IPS-11a (cell line): ENCODE data around the gene NRL.

Experiments used
- H3K4me3 ChIP-seq: one replicate; pipeline ENCODE4 v1.5.1; 2013; ENCODE audit warnings: low read depth, low read length, control low read depth

Gene NRL

GRCh38 chr14:24068711-24069410 lies 45.9 kb downstream of the NRL start:
- H3K4me3 ChIP-seq = no peak overlapping the region

DNA sequence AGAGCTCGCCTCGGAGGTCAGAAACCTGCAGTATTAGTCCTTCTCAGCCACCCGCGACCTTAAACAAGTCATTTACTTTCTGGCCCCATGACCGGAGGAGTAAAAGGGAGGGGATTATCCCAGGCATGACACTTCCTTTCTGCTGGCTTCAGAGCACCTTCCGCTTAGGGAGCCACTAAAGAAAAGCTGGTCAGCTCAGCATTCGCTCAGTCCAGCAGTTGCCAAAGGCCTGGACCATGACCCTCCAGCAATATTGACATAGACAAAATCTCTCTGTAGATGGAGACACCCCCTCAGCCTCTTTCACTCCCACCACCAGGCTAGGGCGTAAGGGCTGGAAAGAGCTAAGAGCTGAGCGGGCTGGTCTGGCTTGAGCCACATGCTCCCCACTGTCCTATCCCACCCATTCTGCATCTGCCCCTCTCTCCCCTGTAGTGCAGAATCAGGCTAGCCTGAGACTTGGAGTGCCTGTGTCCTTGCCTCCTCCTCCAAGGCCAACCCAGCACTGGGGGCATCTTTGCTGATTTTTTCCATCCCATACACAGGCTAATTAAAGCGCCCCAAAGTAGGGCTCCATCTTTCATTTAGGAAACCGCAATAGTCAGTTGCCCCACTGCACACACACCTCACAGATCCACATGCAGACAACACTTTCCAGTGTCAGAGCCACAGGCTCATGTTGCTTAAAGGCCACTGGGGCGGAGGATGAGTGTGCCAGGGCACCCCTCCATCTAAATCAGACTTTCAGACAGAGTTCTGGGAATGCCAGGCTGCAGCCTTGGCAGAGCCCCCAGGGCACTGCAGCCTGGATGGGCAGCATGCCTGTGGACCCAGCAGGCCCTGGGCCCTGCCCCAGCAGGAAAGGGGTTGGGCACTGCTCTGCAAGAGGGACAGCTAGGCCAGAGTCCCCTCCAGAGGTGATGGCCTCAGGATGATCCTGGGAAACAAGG lies 47.3 kb downstream of the NRL start:
- no peak overlapping the region for H3K4me3 ChIP-seq

DNA sequence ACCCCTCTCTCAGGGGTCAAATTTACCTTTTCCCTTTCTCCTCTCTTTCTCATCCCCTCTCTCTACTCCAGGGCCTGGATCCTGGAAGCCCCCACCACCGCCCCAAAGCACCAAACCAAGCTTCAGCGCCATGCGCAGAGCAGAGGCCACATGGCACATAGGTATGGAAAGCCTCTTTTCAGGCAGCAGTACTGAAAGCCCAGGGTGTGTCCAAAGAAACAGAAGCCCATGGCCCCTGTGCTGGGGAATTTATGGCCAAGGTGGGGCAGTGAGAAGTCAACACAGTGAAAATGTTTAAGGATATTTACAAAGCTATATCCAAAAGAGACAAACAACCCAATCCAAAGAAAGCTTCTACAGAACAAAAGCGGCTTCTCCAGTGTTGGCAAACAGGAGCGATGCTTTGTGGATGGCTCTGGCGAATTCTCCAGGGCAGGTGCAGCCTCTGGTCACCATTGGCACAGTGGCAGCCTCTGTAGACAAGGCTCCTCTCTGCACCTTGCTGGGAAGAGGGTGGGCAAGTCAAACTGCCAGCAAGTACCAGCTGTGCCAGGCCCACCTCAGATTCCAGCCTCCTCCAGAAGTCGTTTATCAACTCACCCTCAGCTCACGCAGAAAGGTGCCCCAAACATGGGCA lies 48.1 kb downstream of the NRL start:
- H3K4me3 ChIP-seq = no peak overlapping the region

DNA sequence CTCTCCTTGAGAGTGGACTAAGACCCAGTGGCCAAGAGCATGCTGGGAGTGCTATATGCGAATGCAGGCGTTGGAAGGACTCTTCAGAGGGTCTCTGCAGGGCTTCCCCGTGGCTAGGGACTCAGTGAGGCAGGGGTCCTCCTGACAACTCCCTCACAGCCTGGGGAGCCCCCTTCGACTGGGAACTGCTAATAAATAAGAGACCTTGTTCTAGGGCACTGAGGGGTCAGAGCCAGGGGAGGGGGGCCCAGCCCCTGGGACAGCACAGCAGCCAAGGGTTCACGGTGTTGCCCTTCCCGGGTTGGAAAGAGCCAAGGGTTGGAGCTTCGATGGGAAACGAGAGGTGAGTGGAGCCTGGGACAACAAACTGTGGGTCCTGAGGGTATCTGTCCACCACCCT lies 49.3 kb downstream of the NRL start:
- no peak overlapping the region for H3K4me3 ChIP-seq

DNA sequence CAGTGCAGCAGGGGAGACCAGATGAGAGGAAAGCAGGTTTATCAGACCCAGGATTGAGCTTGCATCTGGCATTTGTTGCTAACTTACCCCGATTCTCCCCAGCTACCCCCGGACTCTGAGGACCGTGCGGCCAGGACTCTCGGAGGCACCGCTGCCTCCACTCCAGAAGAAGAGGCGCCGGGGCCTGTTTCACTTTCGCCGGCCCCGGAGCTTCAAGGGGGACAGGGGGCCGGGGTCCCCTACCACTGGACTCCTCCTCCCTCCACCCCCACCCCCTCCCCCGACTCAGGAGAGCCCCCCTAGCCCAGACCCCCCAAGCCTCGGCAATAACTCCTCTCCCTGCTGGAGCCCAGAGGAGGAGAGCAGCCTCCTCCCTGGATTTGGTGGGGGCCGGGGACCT lies 49.9 kb downstream of the NRL start:
- H3K4me3 ChIP-seq = no peak overlapping the region

DNA sequence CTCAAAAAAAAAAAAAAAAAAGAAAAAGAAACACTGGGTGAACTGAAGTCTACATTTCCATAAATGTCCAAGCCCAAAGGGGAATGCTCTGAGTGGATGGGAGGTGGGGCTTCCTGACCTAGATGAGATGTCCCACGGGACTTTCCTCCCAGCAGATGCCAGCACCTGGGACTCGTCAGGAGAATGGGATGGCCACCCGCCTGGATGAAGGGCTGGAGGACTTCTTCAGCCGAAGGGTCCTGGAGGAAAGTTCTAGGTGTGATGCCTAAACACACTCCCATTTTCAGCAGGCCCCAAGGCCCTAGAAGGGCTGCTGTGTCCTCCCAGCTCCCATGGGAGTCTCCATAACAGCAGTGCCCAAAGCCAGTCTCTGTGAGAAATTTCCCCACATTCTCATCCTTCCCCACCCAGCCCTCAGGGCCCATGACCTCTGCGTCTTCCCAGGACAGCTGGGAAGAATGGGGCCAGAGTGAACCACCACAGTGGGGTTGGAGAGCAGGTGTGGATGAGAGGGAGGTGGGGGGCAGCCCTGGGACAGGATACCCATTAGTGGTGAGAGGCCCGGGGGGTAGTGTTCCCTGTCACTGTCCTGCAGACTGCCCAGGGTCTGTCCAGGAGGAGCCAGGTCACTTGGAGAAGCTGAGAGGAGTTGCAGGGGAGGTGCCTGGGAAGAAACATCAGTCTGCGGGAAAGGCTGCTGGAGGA lies 50.5 kb downstream of the NRL start:
- no peak overlapping the region for H3K4me3 ChIP-seq

DNA sequence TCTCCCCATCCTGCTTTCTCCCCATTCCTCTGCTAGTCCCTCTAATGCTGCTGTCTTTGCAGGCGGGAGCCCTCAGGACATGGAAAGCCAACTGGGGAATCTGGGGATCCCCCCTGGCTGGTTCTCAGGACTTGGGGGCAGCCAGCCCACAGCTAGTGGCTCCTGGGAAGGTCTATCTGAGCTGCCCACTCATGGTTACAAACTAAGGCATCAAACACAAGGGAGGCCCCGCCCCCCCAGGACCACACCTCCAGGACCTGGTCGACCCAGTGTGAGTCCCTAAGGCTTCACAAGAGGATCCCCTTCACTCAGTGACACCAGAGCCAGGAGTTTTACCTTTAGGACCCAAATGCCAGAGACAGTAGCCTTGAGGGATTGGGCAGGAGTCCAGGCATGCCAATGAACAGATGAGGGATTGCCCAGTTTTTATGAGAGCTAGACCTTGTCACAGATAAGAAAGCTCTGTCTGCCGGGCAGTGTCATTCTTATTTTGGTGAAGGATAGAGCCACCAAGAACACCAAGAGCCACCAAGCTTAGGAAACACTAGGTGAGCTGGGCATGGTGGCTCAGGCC lies 51.4 kb downstream of the NRL start:
- no peak overlapping the region for H3K4me3 ChIP-seq

DNA sequence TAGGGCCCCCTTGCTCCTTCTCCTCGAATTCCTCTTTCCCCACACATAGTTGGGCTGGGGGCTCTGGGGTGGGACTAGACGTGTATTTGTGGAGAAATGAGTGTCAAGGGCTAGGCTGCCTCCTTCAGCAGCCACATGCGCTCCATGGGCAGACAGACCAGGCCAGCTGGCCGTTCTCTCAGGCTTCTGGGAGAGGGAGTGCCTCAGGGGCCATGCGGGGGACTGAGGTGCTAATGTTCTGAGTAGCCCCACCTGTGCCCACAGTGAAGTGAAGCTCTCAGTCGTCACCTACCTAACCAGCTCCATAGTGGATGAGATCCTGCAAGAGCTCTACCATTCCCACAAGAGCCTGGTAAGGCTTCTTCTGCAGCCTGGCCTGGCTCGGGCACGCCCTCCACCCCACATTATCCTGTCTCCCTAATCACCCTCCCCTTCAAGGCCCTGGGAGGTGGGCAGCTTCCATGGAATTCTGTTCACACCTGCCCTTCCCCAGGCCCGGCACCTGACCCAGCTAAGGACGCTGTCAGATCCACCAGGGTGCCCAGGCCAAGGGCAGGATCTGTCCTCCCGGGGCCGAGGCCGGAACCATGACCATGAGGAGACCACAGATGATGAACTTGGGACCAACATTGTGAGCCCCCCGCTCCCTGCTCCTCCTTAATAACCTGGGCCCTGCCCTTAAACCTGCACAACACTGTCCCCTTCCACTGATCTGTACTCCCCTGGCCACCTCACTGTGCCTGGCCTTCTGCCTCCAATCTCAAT lies 52.4 kb downstream of the NRL start:
- no peak overlapping the region for H3K4me3 ChIP-seq

GRCh38 chr14:24060984-24061913 lies 53.5 kb downstream of the NRL start:
- H3K4me3 ChIP-seq = no peak overlapping the region

DNA sequence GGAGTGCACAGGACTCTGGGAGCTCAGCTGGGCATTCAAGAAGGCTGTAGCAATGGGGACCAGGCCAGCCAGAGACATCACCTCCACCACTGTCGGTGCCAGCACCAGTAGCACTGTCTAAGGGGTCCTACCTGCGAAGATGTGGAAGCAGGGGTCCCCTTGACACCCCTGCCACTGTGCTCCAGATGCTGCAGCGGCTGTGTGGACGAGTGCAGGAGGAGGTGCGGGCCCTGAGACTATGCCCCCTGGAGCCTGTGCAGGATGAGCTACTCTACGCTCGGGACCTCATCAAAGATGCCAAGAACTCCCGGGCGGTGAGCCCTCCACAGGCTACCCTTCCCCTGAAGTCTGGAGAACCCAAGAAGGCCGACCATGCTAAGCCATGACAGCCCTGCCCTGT lies 54.3 kb downstream of the NRL start:
- H3K4me3 ChIP-seq = no peak overlapping the region

GRCh38 chr14:24059841-24060388 lies 54.8 kb downstream of the NRL start:
- no peak overlapping the region for H3K4me3 ChIP-seq

DNA sequence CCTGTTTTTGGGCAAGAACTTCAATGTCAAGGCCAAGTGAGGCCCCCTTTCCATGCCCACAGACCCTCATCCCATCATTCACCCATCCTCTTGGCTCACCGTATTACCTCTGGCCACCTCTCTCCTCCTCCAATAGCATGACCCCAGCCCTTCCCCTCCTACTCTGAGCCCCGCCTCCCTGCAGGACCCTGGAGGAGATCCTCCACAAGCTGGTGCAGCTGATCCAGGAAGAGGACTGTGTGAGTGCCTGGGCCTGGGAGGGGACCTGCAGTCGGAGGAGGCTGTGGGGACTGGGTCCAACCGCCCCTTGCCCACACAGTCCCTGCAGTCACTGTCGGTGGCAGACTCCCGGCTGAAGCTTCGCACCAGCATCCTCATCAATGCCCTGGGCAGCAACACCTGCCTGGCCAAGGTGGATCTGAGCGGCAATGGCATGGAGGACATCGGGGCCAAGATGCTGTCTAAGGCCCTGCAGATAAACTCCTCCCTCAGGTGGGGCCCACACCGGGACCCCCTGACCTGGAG lies 55.7 kb downstream of the NRL start:
- no peak overlapping the region for H3K4me3 ChIP-seq

DNA sequence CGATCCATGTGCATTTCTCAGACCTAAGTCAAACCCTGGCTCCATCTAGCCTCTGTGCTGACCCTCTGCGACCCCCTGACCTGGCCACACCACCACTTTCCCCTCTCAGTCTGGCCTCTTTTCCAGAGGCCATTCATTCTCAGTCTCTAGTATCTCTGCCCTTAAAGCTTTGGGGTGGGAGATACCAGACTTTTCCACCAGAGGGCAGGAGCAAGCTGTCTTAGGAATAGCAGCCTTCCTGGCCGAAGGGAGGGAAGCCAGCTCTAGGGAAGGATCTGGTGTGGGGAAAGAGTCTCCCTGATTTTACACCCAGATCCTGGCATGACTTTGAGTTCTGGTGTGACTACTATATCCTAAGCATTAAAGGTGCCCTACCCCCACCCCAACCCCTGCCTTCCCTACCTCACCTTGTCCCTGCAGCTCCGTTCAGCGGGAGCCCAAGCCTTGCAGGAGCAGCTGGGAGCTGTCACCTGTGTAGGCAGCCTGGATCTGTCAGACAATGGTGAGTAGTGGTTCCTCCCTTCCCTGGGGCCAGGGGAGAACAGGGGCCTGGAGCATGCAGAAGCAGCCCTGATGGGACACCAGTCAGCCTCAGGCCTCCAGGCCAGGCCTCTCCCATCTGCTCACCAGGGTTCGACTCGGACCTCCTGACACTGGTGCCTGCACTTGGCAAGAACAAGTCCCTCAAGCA lies 56.3 kb downstream of the NRL start:
- H3K4me3 ChIP-seq = no peak overlapping the region

DNA sequence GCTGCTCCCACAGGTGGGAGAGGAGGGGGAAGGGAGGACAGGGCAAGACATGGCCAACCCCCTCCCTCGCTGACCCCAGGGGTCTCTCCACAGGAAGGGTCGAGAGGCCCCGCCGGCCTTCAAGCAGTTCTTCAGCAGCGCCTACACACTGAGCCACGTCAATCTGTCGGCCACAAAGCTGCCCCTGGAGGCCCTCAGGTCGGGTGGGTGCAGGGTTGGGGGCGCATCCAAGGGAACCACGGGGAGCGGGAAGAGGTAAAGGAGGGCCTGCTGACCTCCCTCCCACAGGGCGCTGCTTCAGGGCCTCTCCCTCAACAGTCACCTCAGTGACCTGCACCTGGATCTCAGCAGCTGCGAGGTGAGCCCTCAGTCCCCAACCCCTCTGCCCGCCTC lies 56.9 kb downstream of the NRL start:
- no peak overlapping the region for H3K4me3 ChIP-seq

DNA sequence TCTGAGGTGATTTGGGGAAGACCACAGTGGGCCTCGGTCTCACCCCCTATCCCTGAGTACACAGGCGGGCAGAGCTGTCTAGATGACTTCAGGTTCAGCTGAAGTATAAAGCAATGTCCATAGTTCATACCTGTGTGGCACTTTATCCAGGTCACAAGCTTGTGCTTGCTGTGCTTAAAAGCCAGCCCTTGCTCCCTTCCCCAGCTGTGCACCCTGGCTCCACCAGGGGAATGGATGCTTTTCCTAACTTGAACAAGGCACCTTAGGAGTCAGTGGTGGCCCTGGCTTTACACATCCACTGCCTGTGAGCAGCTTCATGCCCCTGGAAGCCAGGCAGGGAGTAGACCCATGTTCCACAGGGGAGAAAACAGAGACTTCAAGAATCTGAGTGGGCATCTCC lies 57.5 kb downstream of the NRL start:
- H3K4me3 ChIP-seq = no peak overlapping the region

- H3K4me3 ChIP-seq = no peak overlapping the region
These were observed 58.0 kb downstream of the NRL start for GRCh38 chr14:24056800-24057184.

GRCh38 chr14:24055971-24056799 lies 58.6 kb downstream of the NRL start:
- no peak overlapping the region for H3K4me3 ChIP-seq
